Hematopoietic multipotent progenitor cell (in vitro differentiated cells): ENCODE data around the gene ACOX1. TPM values are rescaled to one million over a fixed set of nuclear protein-coding genes. Genes with fewer than 3 reads are reported as not detected.
A peak's percentile ranks its signal among the peaks of the same experiment; 100 is the strongest.

Source experiments
- DNase-seq, 3 donors: peaks; one replicate each; pipeline ENCODE4 v3.0.0-alpha.2; 2011 to 2015; ENCODE audit warnings: low read depth in 2 of 3, low spot score in 2 of 3
- total RNA-seq: library from RNA; depleted of rRNA; stranded (reverse); fragments of >200 nt; gene quantifications from one replicate; pipeline ENCODE4 v1.2.3, GENCODE V29; 2012

Gene ACOX1
- 42.5 TPM for total RNA-seq

GRCh38 chr17:75978938-75979704 lies at the start of gene ACOX1, which contains the start of gene TEN1:
Gene ACOX1 (minus strand): TSS chr17:75979166. CDS start chr17:75979073, 93 bp downstream.
Gene TEN1 (plus strand): TSS chr17:75979240. CDS start chr17:75986193, 6,953 bp downstream.
- DNase-seq: peak; percentile 84 to 99 (median 98)

- peak in 1 of 3 donors; percentile 12 for DNase-seq
These were observed 48.3 kb upstream of the ACOX1 start, which contains the start of gene EVPL for GRCh38 chr17:76027159-76027839. Gene EVPL (minus strand): TSS chr17:76027306. CDS start chr17:76027198, 108 bp downstream.

- DNase-seq: no peak
These were observed 47.8 kb upstream of the ACOX1 start for GRCh38 chr17:76026714-76027158.

- DNase-seq: no peak
These were observed 46.3 kb upstream of the ACOX1 start for GRCh38 chr17:76025294-76025693.

GRCh38 chr17:76024353-76024752 lies 45.4 kb upstream of the ACOX1 start:
- no peak for DNase-seq

- no peak for DNase-seq
These were observed 44.9 kb upstream of the ACOX1 start for GRCh38 chr17:76023900-76024237.

- no peak for DNase-seq
These were observed 44.3 kb upstream of the ACOX1 start for GRCh38 chr17:76022973-76023899.

GRCh38 chr17:76022285-76022684 lies 43.3 kb upstream of the ACOX1 start:
- no peak for DNase-seq

GRCh38 chr17:76019833-76020467 lies 41.0 kb upstream of the ACOX1 start:
- DNase-seq: no peak

GRCh38 chr17:76018801-76019200 lies 39.8 kb upstream of the ACOX1 start:
- DNase-seq: no peak

- DNase-seq: no peak
These were observed 39.3 kb upstream of the ACOX1 start for GRCh38 chr17:76018340-76018680.

GRCh38 chr17:76017481-76018339 lies 38.7 kb upstream of the ACOX1 start:
- no peak for DNase-seq

- DNase-seq: no peak
These were observed 35.9 kb upstream of the ACOX1 start for GRCh38 chr17:76014925-76015261.

GRCh38 chr17:76014100-76014924 lies 35.3 kb upstream of the ACOX1 start:
- DNase-seq: peak; percentile 60 to 82 (median 71)

GRCh38 chr17:76013377-76013932 lies 34.5 kb upstream of the ACOX1 start:
- no peak for DNase-seq

- no peak for DNase-seq
These were observed 33.0 kb upstream of the ACOX1 start for GRCh38 chr17:76011951-76012350.

GRCh38 chr17:76009969-76010661 lies 31.1 kb upstream of the ACOX1 start:
- no peak for DNase-seq

- no peak for DNase-seq
These were observed 30.5 kb upstream of the ACOX1 start for GRCh38 chr17:76009447-76009846.
